Mesenchymal stem cell (in vitro differentiated cells and primary cell): ENCODE data around the gene ABHD4.

Experiments used
- DNase-seq: peaks from one replicate; pipeline ENCODE4 v3.0.0-alpha.2; 2013
- H2AFZ ChIP-seq: one replicate; pipeline ENCODE4 v1.6.1; 2013; ENCODE audit warnings: low read depth, mild to moderate bottlenecking, control low read depth, inconsistent platforms, low read length, moderate library complexity
- H2AK5ac ChIP-seq: 2 replicates; pipeline ENCODE4 v1.6.1; 2013; ENCODE audit warnings: low read length, moderate library complexity, mild to moderate bottlenecking, inconsistent platforms; ENCODE audit not compliant: severe bottlenecking
- H2BK120ac ChIP-seq: one replicate; pipeline ENCODE4 v1.6.1; 2013; ENCODE audit warnings: low read depth, mild to moderate bottlenecking, inconsistent platforms, low read length, moderate library complexity
- H2BK12ac ChIP-seq, 2 experiments: one replicate each; pipeline ENCODE4 v1.6.1; 2013; ENCODE audit warnings: inconsistent platforms in 2 of 2, low read length in 2 of 2, mild to moderate bottlenecking in 2 of 2, moderate library complexity in 2 of 2, control low read depth in 1 of 2
- H2BK15ac ChIP-seq: one replicate; pipeline ENCODE4 v1.6.1; 2013; ENCODE audit warnings: mild to moderate bottlenecking, low read depth, inconsistent platforms; ENCODE audit not compliant: poor library complexity, severe bottlenecking
- H2BK5ac ChIP-seq: 2 replicates; pipeline ENCODE4 v1.6.1; 2013; ENCODE audit warnings: low read depth, mild to moderate bottlenecking, low read length, control low read depth, inconsistent platforms; ENCODE audit not compliant: poor library complexity, severe bottlenecking
- H3K14ac ChIP-seq, 2 experiments: one replicate each; pipeline ENCODE4 v1.6.1; 2013; ENCODE audit warnings: inconsistent platforms in 2 of 2, low read length in 2 of 2, control low read depth in 1 of 2, mild to moderate bottlenecking in 1 of 2, moderate library complexity in 1 of 2
- H3K18ac ChIP-seq, 2 experiments: one replicate each; pipeline ENCODE4 v1.6.1; 2013; ENCODE audit warnings: inconsistent platforms in 2 of 2, low read length in 2 of 2, control low read depth in 1 of 2, low read depth in 1 of 2, mild to moderate bottlenecking in 1 of 2
- H3K23ac ChIP-seq, 2 experiments: one replicate each; pipeline ENCODE4 v1.6.1; 2013; ENCODE audit warnings: inconsistent platforms in 2 of 2, low read length in 2 of 2, mild to moderate bottlenecking in 2 of 2, moderate library complexity in 2 of 2, control low read depth in 1 of 2
- H3K27ac ChIP-seq: 2 replicates; pipeline ENCODE4 v1.5.1; 2013; ENCODE audit warnings: mild to moderate bottlenecking, moderate library complexity, low read length, control low read depth, inconsistent platforms; ENCODE audit not compliant: poor library complexity, severe bottlenecking
- H3K27me3 ChIP-seq, 2 experiments: 2 replicates each; pipeline versions ENCODE4 v1.6.1 to v1.7.0; 2013; ENCODE audit warnings: low read length in 2 of 2, mild to moderate bottlenecking in 2 of 2, moderate library complexity in 2 of 2, control low read depth in 1 of 2, inconsistent platforms in 1 of 2; ENCODE audit not compliant: control insufficient read depth in 1 of 2, insufficient read depth in 1 of 2
- H3K36me3 ChIP-seq, 2 experiments: 2 replicates each; pipeline versions ENCODE4 v1.6.1 to v1.7.0; 2013; ENCODE audit warnings: low read length in 2 of 2, control low read depth in 1 of 2, inconsistent platforms in 1 of 2, low read depth in 1 of 2, mild to moderate bottlenecking in 1 of 2; ENCODE audit not compliant: insufficient read depth in 2 of 2, control insufficient read depth in 1 of 2
- H3K4ac ChIP-seq, 2 experiments: one replicate each; pipeline ENCODE4 v1.6.1; 2013; ENCODE audit warnings: inconsistent platforms in 2 of 2, low read length in 2 of 2, mild to moderate bottlenecking in 2 of 2, moderate library complexity in 2 of 2, control low read depth in 1 of 2, low read depth in 1 of 2
- H3K4me1 ChIP-seq: 2 replicates; pipeline ENCODE4 v1.6.1; 2013; ENCODE audit warnings: low read depth, low read length, control low read depth; ENCODE audit not compliant: control insufficient read depth, insufficient read depth
- H3K4me2 ChIP-seq: 2 replicates; pipeline ENCODE4 v1.6.1; 2013; ENCODE audit warnings: low read length, mild to moderate bottlenecking, inconsistent platforms; ENCODE audit not compliant: poor library complexity, severe bottlenecking
- H3K4me3 ChIP-seq, 2 experiments: 2 replicates each; pipeline versions ENCODE4 v1.5.1 to v1.7.0; 2013; ENCODE audit warnings: low read length in 2 of 2, mild to moderate bottlenecking in 2 of 2, control low read depth in 1 of 2, low read depth in 1 of 2; ENCODE audit not compliant: insufficient read depth in 1 of 2
- H3K79me1 ChIP-seq: replicated peaks from 2 replicates; pipeline ENCODE4 v1.6.1; 2013; ENCODE audit warnings: mild to moderate bottlenecking, control low read depth, low read length, inconsistent platforms; ENCODE audit not compliant: poor library complexity, severe bottlenecking
- H3K9ac ChIP-seq: 2 replicates; pipeline ENCODE4 v1.7.0; 2013; ENCODE audit warnings: mild to moderate bottlenecking, low read length, moderate library complexity
- H3K9me3 ChIP-seq: 2 replicates; pipeline ENCODE4 v1.7.0; 2013; ENCODE audit warnings: mild to moderate bottlenecking, low read length; ENCODE audit not compliant: control insufficient read depth
- H4K8ac ChIP-seq: one replicate; pipeline ENCODE4 v1.6.1; 2013; ENCODE audit warnings: inconsistent platforms, mild to moderate bottlenecking, low read length, moderate library complexity
- H4K91ac ChIP-seq: one replicate; pipeline ENCODE4 v1.6.1; 2013; ENCODE audit warnings: mild to moderate bottlenecking, low read length, inconsistent platforms
- WGBS: methylation state at CpG from one replicate; pipeline ENCODE4 v1.1.7; 2013; ENCODE audit warnings: mixed read lengths; 5-methylcytosine and 5-hydroxymethylcytosine counted together

Gene ABHD4

DNA sequence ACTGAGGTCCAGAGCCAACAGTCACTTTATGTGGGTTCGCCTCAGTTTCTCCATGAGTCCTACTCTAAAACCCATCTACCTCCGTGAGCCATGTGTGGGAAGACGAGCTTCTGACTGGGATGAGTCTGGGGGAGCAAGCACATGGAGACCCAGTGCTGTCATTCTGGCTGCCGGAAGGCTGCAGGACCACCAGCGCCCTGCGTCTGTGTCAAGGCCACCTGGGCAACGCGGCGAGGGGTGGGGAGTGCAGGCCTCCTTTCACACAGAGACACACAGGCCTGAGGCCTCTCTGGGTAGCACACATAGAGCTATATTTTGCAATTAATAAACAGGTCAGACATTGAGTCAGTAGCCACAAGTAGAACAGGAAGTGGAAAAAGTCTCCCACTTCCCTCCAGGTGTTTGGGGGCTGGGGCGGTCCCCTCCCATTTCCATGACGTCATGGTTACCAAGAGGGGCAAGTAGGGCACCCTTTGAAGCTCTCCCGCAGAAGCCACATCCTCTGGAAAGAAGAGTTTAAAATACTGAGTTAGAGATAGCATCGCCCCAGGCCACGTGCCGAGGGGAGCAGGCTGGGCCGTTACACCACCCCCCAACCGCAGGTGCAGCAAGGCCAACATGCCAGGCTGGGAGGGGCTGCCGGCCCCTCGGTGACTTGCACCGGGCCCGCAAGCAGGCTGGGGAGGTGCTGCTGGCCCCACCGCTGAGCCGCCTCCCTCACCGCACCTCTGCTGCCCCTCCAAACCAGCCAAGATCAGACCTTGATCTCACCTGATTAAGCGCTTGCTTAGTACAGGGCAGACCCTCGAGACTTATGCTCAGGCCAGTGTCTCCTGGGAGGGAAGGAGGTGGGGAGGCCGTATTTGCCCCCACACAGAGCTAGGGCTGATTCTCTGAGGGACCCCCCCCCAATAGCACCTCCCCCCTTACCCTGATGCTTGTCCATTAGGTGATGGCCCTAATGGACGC is 41.8 kb upstream of the ABHD4 start:
- Histone ChIP-seq H2AFZ (peak overlapping the region; percentile 60), H2BK15ac (peak overlapping the region; percentile 99), H3K79me1 (no peaks in the 10 kb centered on the region), H3K4ac (peak overlapping the region; percentile 53 to 77), H3K4me3 (no peak overlapping the region), H4K91ac (peak overlapping the region; percentile 88), H3K9ac (peak overlapping the region; percentile 82), H3K14ac (peak overlapping the region in 1 of 2 experiments; percentile 68), H3K9me3 (no peaks in the 10 kb centered on the region), H2BK5ac (no peak overlapping the region), H3K27me3 (peaks cover 0 to 9% of the 10 kb centered on the region in 2 experiments), H3K27ac (peak overlapping the region; percentile 67), H3K18ac (peak overlapping the region; percentile 86 to 92), H3K36me3 (peaks cover 0 to 6% of the 10 kb centered on the region in 2 experiments), H3K23ac (no peak overlapping the region), H2BK12ac (peak overlapping the region; percentile 90 to 99), H3K4me1 (peaks cover 30% of the 10 kb centered on the region), H4K8ac (peak overlapping the region; percentile 73), H3K4me2 (peak overlapping the region; percentile 72), H2BK120ac (peak overlapping the region; percentile 71), H2AK5ac (peak overlapping the region; percentile 31)
- DNase-seq: peak; percentile 87
- 55% methylated on average over 25 of the region's 28 CpGs for WGBS

DNA sequence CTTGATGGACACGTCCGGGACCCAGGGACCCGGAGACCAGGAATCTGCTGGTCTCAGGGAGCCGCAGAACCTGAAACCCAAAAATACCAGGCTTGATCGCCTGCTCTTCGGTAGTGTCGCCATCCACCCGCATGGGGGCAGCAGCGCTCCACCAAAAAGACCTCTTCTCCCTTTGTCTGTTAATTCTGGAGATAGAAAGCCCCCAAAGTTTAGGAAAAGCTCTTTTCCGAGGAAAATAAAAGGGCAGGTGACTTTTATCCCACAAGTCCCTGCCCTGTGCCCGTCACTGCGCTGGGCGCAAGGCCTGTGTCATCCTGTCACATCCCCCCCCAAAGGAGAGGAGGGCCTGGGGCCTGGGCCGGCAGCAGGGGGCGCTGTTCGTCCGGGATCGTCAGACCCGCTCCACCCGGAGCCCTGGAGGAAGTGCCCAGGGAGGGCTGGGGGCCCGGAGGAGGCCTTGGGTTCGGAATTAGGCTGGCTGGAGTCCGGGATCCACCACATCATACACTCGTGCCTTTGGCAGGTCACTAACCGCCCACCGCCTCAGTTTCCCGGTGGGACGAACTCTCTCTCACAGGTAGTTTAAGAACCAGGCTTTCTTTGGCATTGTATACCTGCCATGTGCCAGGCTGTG is 41.0 kb upstream of the ABHD4 start:
- Histone ChIP-seq H3K4ac (peak overlapping the region; percentile 36 to 77), H3K79me1 (peaks cover 2% of the 10 kb centered on the region), H2AK5ac (peak overlapping the region; percentile 60), H3K9me3 (no peaks in the 10 kb centered on the region), H3K27ac (peak overlapping the region; percentile 69), H2BK120ac (peak overlapping the region; percentile 71), H3K27me3 (peaks cover 0 to 1% of the 10 kb centered on the region in 2 experiments), H3K18ac (peak overlapping the region; percentile 86 to 92), H3K4me2 (peak overlapping the region; percentile 72), H4K8ac (peak overlapping the region; percentile 89), H2AFZ (peak overlapping the region; percentile 60), H3K23ac (no peak overlapping the region), H3K36me3 (peaks cover 6 to 13% of the 10 kb centered on the region in 2 experiments), H3K9ac (peak overlapping the region; percentile 82), H2BK5ac (no peak overlapping the region), H3K4me3 (peak overlapping the region; percentile 30 to 64), H3K14ac (no peak overlapping the region), H2BK12ac (peak overlapping the region; percentile 90 to 99), H2BK15ac (peak overlapping the region; percentile 70), H4K91ac (peak overlapping the region; percentile 84), H3K4me1 (peaks cover 29% of the 10 kb centered on the region)
- DNase-seq: peak; percentile 73
- 17% methylated on average over 22 of the region's 28 CpGs for WGBS

DNA sequence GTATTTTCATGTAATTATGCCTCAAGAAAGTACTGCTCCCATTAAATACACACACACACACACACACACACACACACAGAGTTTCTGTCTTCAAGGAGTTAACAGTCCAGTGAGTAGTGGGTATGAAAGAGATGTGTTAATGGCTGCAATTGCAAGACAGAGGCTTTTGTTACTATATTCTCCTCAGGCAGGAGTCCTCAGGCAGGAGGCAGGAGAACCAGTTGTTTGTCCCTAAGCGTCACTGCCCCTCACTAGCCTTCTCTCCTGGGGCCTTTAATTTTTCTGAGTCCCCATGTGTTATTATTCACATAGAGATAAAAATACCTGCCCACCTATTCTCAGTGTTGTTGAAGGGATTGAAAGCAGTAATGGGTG is 40.3 kb upstream of the ABHD4 start:
- Histone ChIP-seq H2AFZ (no peak overlapping the region), H3K23ac (no peak overlapping the region), H2AK5ac (peak overlapping the region; percentile 25), H3K4ac (no peak overlapping the region), H2BK12ac (no peak overlapping the region), H3K18ac (no peak overlapping the region), H3K4me2 (no peak overlapping the region), H3K4me1 (peaks cover 27% of the 10 kb centered on the region), H3K27ac (peak overlapping the region; percentile 42), H4K8ac (no peak overlapping the region), H3K14ac (no peak overlapping the region), H3K9me3 (no peaks in the 10 kb centered on the region), H2BK5ac (no peak overlapping the region), H2BK120ac (no peak overlapping the region), H3K9ac (peak overlapping the region; percentile 82), H3K79me1 (peaks cover 2% of the 10 kb centered on the region), H2BK15ac (no peak overlapping the region), H3K36me3 (peaks cover 9 to 16% of the 10 kb centered on the region in 2 experiments), H3K4me3 (no peak overlapping the region), H3K27me3 (no peaks in the 10 kb centered on the region), H4K91ac (no peak overlapping the region)
- WGBS: no CpG with 5 or more reads among the region's 1 CpG
- no peak for DNase-seq
